Astrocyte of the spinal cord (primary cell): ENCODE results near the gene FXR2.
"Not testable (repeated sequence)": the region's sequence is repeated elsewhere in the genome, so short reads cannot be mapped to it uniquely, and the experiment has no call there.

Experiments used
- DNase-seq: peaks from one replicate; pipeline ENCODE4 v3.0.0; 2011; ENCODE audit warnings: low read depth, low spot score
- H3K4me3 ChIP-seq: 2 replicates; pipeline ENCODE4 v1.5.1; 2011; ENCODE audit warnings: low read depth, mild to moderate bottlenecking, low read length, moderate library complexity
- CTCF ChIP-seq: IDR thresholded peaks from 2 replicates; pipeline ENCODE4 v1.5.1; 2012; ENCODE audit warnings: low read depth, mild to moderate bottlenecking, low read length, inconsistent platforms
- in situ Hi-C: cut with HindIII; loops from 2 replicates; pipeline ENCODE4 v1.10.0; 2017; ENCODE audit warnings: low sequenced_read_pairs

Gene FXR2

GRCh38 chr17:7610641-7611040, 4.1 kb downstream of the FXR2 start:
- no peak for DNase-seq
- TF ChIP-seq CTCF: no peak
- no peak overlapping the region for H3K4me3 ChIP-seq
- in situ Hi-C loops: no loop called here

- no peak overlapping the region for H3K4me3 ChIP-seq
- no peak for DNase-seq
- no peak for TF ChIP-seq CTCF
- in situ Hi-C loops: no loop called here
Measured at GRCh38 chr17:7606280-7606679, 8.4 kb downstream of the FXR2 start.

GRCh38 chr17:7597561-7597960, 17.1 kb downstream of the FXR2 start:
- in situ Hi-C loops: not testable (repeated sequence)

GRCh38 chr17:7593296-7593695, 21.4 kb downstream of the FXR2 start:
- no peak for DNase-seq
- in situ Hi-C loops: no loop called here
- TF ChIP-seq CTCF: no peak

More at GRCh38 chr17:7597561-7597960, 17.1 kb downstream of the FXR2 start:
- DNase-seq, H3K4me3 ChIP-seq: not testable (repeated sequence)

GRCh38 chr17:7592422-7593021, 22.2 kb downstream of the FXR2 start:
- in situ Hi-C loops: no loop called here
- TF ChIP-seq CTCF: no peak
- DNase-seq: no peak
- H3K4me3 ChIP-seq: no peak overlapping the region

More at GRCh38 chr17:7593296-7593695, 21.4 kb downstream of the FXR2 start:
- no peak overlapping the region for H3K4me3 ChIP-seq

- H3K4me3 ChIP-seq: no peak overlapping the region
- DNase-seq: no peak
- in situ Hi-C loops: no loop called here
- no peak for TF ChIP-seq CTCF
Measured at GRCh38 chr17:7591596-7591995, 23.1 kb downstream of the FXR2 start.

GRCh38 chr17:7590743-7591142, 24.0 kb downstream of the FXR2 start:
- no peak overlapping the region for H3K4me3 ChIP-seq
- no peak for TF ChIP-seq CTCF
- in situ Hi-C loops: no loop called here
- DNase-seq: peak; percentile 65
